Kidney epithelial cell (primary cell): Measurements from ENCODE around the gene APPL2. TPM values are rescaled to one million over a fixed set of nuclear protein-coding genes. Genes with fewer than 3 reads are reported as not detected.

ENCODE experiments used
- DNase-seq: peaks from one replicate; pipeline ENCODE4 v3.0.0-alpha.2; 2010; ENCODE audit warnings: low read depth
- H3K27me3 ChIP-seq: 2 replicates; pipeline ENCODE4 v1.6.0; 2011; ENCODE audit warnings: low read length; ENCODE audit not compliant: control insufficient read depth, insufficient read depth
- H3K36me3 ChIP-seq: 2 replicates; pipeline ENCODE4 v1.5.1; 2011; ENCODE audit warnings: low read length; ENCODE audit not compliant: control insufficient read depth, insufficient read depth
- H3K4me3 ChIP-seq: 2 replicates; pipeline ENCODE4 v1.5.1; 2011; ENCODE audit warnings: low read depth, mild to moderate bottlenecking, control low read depth, low read length
- CTCF ChIP-seq: IDR thresholded peaks from 2 replicates; pipeline ENCODE4 v1.5.1; 2011; ENCODE audit warnings: mild to moderate bottlenecking, moderate library complexity, low read length, control low read depth, inconsistent platforms; ENCODE audit not compliant: insufficient read depth, poor library complexity, severe bottlenecking
- total RNA-seq: library from RNA; depleted of rRNA; stranded (reverse); fragments of >200 nt; gene quantifications from 2 replicates; pipeline ENCODE4 v1.2.3, GENCODE V29; 2015

APPL2 gene
- total RNA-seq, 1 donor from 2014 or later, result 28.1 TPM

GRCh38 chr12:105167346-105167745 lies 68.6 kb downstream of the APPL2 start:
- H3K4me3 ChIP-seq, result no peak overlapping the region
- H3K27me3 ChIP-seq, result no peaks in the 10 kb centered on the region
- H3K36me3 ChIP-seq, result peaks cover 1% of the 10 kb centered on the region
- DNase-seq, result no peak
- TF ChIP-seq CTCF, result no peak

- no peak for DNase-seq
- Histone ChIP-seq H3K27me3 (no peaks in the 10 kb centered on the region), H3K36me3 (peaks cover 1% of the 10 kb centered on the region), H3K4me3 (no peak overlapping the region)
- TF ChIP-seq CTCF, result no peak
Observed at GRCh38 chr12:105166736-105167135, 69.2 kb downstream of the APPL2 start.

- H3K4me3 ChIP-seq, result no peak overlapping the region
- DNase-seq, result peak; percentile 18
- no peaks in the 10 kb centered on the region for H3K27me3 ChIP-seq
- TF ChIP-seq CTCF, result no peak
- peaks cover 1% of the 10 kb centered on the region for H3K36me3 ChIP-seq
Observed at GRCh38 chr12:105164068-105164467, 71.9 kb downstream of the APPL2 start.

DNA sequence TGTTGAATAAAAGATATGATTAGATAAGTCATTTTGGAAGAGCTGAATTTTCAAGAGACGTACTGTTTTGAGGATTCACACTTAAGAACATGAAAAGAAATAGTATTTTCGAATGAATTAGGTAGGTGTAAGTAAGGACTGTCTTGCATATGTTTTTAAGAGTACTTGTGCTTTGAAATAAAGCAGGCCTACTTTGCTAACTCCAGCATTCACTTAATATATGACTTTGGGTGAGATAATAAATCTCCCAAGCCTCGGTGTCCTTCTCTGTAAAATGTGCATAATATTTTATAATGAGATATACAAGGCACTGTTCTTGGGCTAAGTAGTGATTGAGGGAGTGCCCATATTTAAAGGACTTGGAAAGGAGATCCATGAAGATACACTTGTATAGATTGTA lies 73.8 kb downstream of the APPL2 start:
- H3K36me3 ChIP-seq, result peaks cover 1% of the 10 kb centered on the region
- DNase-seq, result no peak

DNA sequence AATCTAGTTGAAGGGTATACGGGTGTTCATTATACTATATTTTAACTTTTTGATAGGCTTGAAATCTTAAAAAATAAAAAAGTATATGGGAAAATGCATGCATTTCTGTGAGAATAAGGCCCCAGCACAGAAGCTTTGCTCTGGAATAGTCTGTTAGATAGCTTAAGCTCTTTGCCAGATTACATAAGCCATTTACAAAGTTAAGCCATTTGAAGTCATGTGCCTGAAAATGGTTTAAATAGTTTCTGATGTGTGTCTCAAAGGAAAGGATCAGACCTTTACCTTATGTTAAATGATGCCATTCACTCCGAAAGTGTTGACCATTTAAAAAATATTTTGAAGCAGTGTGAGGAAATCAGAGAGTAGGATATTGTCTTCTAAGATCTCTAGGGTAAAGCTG lies 77.1 kb downstream of the APPL2 start:
- Histone ChIP-seq H3K27me3 (no peaks in the 10 kb centered on the region), H3K36me3 (no peaks in the 10 kb centered on the region), H3K4me3 (no peak overlapping the region)
- DNase-seq, result no peak
- TF ChIP-seq CTCF, result no peak

More for the DNA sequence above, 73.8 kb downstream of the APPL2 start:
- TF ChIP-seq CTCF, result no peak
- Histone ChIP-seq H3K27me3 (no peaks in the 10 kb centered on the region), H3K4me3 (no peak overlapping the region)

GRCh38 chr12:105157606-105158005 lies 78.4 kb downstream of the APPL2 start:
- no peaks in the 10 kb centered on the region for H3K27me3 ChIP-seq
- H3K36me3 ChIP-seq, result no peaks in the 10 kb centered on the region
- DNase-seq, result no peak
- no peak for TF ChIP-seq CTCF
- no peak overlapping the region for H3K4me3 ChIP-seq
